GM18867 (cell line): ENCODE data around the gene CASP2.

Experiments
- ATAC-seq: cut with Tn5 transposase; IDR thresholded peaks from one replicate; pipeline ENCODE4 v1.9.1; 2021; ENCODE audit warnings: mild to moderate bottlenecking, moderate library complexity; ENCODE audit not compliant: unreplicated experiment

Gene CASP2

DNA sequence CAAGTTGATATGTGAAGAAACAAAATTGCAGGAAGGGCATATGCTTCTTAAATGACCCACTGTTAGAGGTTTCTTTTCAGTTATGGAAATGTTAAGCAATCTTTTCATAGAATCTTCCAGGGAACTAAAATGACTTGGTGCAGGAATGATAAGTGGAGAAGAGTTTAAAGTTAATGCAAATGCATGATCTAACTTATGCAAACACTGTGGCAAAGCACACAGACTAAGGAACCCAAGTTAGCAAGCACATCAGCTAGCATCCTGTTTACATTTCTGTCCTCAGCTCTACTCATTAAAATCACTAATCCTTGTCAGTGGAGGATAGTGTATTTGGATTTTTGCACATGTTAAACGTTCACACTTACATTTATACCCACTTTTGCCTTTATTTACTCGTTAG, 37.1 kb downstream of the CASP2 start:
- ATAC-seq, result peak; percentile 77

DNA sequence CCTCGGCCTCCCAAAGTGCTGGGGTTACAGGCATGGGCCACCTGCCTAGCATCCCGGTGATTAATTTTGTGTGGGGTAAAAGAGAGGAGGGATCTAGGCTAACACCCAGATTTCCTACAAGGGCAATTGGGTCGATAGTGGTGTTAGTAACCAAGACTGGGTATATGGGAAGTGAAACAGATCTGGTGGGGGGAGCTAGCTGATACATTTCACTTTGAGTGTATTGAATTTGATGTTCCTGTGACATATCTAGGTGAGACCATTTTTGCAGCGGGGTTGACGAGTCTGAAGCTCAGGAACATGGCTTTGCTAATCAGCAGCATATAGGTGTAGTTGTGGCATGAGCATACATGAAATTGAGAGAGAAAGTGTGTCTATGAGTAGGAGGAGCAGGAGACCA, 39.8 kb downstream of the CASP2 start:
- peak; percentile 67 for ATAC-seq

DNA sequence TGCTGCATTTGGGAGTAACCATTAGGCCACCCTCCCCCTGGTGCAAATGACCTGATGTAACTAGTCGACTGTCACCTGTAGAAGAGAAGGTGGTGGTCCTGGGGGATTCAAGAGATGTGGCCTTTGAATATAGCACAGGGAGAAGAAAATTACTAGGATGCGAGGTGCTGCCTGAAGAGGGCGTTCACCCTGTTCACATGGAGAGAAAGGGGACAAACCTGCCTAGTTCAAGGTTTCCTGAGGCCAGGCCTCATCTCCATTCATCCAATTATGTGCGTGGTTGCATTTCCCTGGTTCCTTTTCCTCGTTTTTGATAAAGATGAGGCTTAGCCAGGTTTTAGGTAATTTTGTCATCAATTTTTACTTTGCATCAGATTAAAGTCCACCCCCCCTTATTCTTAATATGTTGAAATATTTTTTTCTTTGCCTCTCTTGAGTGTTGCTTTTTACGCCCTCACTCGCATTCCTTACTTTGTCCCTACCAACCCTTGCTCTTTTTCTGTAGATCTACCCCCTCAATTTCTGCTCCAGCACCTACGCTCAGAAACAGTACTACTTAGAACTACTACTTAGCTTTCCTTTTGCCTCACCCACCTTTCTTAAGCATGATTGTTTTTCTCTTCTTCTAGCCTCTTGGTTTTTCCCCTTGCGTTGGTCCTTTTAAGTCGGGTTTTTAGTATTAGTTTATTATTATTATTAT, 41.5 kb downstream of the CASP2 start:
- ATAC-seq, result no peak

DNA sequence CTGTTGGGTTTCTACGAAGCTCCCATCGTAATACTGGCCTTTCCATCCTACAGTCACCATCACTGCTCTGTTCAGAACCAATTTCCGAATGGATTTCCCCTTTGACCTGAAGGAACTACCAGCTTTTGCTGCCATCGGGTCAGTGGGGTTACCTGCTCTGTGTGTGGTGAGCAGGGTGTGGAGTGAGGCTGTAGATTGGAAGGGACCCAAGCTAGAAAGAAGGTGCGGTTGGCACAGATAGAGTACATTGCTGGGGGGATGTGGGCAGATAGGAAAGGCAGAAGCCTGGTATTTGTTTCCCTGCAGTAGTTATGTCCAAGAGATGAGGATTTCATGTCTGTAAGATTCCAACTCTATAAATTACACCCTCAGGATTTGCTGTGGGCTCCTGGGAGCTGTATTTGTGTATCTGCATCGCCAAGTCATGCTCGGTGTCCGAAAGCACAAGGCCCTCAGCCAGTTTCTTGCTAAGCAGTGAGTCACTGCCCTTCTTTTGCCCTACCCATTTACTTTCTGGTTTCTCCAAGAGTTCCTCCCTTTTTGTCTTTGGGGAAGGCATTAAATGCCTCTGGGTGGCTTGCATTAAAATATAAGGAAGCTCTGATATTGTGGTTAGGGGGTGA, 43.1 kb downstream of the CASP2 start:
- ATAC-seq, result no peak

DNA sequence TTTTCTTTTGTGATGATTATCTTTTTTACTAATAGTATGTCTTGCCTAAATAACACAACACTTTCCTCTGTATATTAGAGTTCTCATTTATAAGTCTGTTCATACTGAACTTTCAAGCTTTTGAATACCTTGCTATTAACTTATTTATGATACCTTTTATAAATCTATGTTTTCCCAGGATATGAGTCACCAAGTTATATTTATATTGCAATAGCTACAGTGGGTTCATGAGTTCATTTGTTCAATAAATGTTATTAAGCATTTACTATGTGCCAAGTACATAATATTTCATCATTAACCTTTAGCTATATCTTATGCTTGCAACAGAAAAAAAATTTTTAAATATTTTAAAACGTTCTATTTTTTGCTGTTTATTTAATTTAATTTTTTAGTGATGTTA, 46.1 kb downstream of the CASP2 start:
- no peak for ATAC-seq

DNA sequence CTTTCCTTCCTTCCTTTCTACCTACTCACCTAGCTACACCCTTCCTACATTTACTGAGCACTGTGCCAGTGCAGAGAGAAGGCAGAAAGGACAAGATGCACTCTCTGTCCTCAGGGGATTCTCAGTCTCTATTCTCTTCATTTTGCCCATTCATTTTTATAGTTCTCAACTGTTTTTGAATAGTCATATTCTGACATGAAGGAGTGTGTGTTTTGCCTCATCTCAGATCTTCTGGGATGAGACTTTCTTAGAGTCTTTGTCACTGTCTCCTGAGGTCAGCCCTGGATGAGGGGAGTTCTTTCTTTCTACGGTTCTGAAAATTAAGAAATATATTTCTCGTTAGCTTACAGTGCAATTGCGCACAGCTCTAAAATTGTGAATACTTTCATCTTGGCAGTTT, 49.1 kb downstream of the CASP2 start:
- ATAC-seq, result no peak

DNA sequence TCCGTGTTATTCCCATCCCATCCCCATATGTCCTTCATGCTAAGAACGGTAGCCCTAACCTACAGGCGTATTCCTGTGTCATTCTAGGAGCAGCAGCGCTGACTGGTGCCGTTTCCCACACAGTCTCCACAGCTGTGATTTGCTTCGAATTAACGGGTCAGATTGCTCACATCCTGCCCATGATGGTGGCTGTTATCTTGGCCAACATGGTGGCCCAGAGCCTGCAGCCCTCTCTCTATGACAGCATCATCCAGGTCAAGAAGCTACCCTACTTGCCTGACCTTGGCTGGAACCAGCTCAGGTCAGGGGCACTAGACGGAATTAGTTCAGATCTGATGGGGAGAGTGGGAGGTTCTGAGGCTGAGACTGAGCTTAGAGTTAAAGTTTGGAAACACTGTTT, 53.7 kb downstream of the CASP2 start:
- ATAC-seq, result no peak

DNA sequence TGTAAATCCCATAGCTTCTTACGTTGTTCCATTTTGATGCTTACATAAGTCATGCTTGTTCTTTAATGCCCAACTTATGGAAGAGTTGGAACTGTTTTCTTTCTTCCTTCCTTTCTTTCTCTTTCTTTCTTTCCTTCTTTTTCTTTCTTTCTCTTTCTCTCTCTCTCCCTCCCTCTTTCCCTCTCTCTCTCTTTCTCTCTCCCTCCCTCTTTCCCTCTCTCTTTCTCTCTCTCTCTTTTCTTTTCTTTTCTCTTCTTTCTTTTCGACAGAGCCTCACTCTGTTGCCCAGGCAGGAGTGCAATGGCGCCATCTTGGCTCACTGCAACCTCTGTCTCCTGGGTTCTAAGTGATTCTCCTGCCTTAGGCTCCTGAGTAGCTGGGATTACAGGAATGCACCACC, 55.4 kb downstream of the CASP2 start:
- ATAC-seq, result no peak

DNA sequence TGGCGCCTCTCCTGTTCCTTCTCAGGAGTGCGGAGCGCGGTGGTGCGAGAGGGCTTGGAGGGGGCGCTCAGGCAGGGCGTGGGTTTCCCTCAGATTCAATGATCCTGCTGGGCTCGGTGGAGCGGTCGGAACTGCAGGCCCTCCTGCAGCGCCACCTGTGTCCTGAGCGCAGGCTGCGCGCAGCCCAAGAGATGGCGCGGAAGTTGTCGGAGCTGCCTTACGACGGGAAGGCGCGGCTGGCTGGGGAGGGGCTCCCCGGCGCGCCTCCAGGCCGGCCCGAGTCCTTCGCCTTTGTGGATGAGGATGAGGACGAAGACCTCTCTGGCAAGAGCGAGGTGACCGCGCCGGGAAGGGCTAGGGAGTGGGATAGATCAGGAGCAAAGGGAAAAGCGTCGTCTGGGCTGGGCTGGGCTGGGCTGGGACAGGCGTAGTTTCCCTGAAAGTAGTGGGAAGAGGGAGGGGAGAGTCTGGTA, 57.3 kb downstream of the CASP2 start:
- peak; percentile 61 for ATAC-seq

DNA sequence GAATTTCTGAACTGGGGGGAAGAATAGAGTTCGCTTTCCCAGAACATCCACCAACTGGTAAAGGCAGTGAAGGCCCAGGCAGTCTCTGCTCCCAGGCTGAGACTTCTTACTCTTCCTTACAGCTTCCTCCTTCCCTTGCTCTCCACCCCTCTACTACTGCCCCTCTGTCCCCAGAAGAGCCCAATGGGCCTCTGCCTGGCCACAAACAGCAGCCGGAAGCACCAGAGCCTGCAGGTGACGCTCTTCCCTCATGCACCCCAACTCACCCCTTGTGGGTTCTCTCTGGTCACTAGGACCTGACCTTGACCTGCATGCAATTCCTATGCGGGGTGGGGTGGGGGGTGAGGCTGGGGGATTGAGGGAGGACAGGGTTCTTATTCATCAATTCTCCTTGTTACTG, 57.9 kb downstream of the CASP2 start:
- no peak for ATAC-seq

DNA sequence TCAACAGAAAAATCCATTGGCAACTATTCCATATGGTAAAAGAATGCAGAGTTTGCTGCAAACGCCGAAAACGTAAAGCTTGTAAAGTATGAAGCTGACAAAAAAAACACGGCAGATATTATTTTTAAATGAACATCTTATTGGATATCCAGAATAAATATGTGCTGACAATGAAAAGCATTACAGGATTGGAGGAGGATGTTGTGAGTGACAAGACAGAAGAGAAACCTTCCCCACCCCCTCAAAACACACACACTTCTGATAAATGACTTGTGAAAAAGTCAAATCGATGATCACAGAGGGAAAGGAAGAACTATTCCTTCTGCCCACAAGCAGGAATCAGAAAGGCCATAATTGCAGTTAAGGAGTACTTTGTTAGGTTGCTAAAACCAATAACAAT, 59.8 kb downstream of the CASP2 start:
- no peak for ATAC-seq

DNA sequence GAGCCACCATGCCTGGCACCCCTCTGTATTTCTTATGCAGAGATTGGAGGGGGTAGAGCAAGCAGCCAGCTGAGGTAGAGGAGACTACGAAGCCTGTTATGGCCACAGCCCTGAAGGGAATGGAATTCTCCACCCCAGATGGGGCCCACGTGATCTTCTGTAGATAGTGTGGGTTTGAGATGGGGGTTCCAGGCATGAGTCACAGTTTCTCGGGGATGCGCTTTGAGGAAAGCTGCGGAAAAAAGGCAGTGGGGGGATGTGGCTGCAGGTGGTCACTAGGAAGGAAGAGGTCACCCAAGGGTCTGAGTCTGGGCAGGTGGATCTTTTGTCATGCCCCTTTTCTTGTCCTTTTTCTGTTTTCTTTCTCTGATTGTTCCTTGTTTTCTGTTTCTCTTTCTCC, 62.9 kb downstream of the CASP2 start:
- ATAC-seq, result no peak

DNA sequence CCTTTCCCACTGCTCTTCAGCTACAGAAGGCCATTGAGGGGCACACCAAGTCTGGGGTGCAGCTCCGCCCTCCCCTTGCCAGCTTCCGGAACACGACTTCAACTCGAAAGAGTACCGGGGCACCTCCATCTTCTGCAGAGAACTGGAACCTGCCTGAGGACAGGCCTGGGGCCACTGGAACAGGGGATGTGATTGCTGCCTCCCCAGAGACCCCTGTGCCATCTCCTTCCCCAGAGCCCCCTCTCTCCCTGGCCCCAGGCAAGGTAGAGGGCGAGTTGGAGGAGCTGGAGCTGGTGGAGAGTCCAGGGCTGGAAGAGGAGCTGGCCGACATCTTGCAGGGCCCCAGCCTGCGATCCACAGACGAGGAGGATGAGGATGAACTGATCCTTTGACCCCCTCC, 63.4 kb downstream of the CASP2 start:
- no peak for ATAC-seq

DNA sequence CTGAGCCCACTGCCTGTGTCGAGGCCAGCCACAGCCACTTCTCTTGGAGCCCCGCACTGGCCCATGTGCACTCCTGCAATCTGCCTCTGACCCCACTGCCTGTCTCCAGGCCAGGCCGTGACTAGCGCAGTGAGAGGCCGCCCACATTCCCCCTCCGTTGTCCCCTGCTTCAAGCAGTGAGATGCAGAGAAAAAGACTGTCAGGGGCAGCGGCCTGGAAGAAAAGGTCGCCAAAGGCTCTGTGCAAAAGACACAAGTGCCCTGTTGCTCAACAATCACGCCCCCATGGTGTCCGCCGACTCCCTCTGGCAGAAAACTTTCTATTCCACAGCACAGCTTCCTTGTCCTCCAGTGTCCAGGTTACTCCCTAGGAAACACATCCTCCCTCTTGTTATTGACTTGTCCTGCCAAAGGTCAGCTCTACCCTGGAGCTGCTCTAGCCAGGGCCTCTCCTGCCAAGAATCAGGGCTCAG, 64.4 kb downstream of the CASP2 start:
- no peak for ATAC-seq

DNA sequence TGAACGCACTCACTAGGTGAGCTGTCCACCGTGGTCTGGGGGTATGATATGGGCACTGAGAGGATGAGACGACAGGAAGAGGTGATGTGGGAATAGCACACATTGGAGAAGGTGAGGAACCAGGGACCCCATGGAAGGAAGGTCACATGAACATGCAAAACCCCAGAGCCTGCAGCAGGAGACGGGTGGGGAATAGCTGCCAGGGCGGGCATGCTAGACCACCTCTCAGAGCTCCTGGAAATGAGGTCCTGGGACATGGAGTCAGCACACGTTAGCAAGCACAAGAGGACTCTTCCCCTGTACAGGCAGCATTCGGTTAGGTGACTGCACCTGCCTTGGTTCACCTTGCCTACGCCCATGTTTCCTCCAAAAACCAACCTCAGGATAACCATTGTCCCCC, 66.2 kb downstream of the CASP2 start:
- no peak for ATAC-seq

DNA sequence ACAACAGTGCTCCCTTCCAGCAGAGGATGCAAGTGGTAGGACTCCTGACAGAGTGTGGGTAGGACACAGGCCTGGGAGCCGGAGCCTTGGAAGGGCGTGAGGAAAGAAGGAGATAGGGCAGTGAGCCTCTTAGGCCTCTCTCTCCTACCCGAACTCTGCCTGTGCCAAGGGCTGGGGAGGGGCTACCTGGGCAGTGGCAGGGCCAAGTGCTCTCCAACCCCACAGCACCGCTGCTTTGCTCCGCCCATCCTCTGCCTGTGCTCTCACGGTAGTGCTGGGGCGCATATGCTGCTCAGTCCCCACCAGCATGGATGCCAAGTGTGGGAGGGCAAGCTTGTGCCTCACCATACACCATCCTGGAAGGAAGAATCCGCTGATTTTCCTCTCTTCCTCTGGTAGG, 66.8 kb downstream of the CASP2 start:
- no peak for ATAC-seq

DNA sequence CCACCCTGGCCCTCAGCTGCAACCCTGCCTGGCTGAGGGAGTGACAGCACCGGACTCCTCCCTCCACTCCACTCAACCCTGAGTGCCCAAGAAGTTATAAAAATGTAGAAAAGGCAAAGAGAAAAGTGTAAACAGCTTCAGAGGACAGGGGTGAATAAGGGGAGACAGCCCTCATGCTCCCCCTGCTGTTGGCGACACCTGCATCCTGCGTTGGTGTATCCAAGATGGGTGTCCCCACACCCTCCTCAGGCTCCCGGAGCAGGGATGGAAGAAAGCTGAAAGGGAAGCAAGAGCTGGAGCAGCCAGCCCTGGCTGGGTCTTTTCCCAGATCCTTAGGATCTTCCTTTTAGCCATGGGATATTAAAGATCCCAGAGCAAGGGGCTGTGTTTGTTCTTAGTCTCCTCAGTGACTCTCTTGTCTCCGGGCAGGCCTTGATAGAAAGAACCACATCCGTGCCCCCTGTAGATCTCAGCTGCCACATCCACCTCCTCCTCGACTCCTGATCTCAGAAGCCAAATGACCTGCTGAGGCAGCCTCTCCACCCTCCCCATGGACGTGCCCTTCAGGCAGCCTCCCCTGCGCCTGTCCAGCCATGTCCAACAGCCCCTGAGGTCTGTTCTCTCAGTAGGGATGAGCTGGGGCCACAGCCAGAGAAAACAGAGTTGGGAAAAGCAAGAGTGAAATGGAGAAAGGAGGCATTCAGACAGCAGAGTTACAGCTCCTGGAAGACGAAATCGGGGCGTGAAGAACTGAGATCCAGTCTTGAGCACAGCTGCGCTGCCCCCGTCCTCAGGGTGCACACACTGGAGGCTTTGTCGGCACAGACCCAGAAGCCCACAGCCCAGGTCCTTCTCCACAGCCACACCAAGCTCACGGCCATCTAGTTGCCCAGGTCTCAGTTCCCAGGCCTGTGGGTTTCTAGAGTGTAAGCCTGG, 67.6 kb downstream of the CASP2 start:
- no peak for ATAC-seq

DNA sequence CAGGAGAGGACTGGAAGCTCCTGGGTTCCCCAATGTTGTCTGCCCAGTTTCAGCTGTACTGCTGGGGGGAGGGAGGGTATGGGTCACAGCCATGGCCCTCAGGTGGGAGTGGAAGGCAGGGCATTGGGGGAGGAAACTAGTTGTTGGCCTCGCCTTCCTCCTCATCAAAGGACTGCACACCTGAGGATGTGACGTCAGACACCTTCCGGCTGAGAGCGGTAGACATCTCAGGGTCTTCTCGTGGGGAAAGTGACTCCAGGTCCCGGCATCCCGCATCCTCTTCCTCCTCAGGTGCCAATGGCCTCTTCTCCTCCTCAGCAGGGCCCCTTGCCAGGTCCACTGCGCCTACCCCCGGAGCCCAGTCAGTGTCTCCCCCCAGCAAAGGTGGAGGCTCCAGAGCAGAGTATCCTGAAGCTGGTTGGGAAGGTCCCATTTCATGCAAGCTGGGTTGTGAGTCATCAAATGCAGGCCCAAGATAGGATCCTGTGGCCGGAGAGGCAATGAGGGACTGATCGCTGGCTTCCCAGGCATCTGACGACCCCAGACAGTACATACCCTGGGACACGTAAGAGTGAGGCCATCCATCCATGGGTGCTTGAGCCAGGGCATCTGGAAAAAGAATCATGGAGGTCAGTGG, 68.4 kb downstream of the CASP2 start:
- ATAC-seq, result no peak
